Mesenchymal stem cell (in vitro differentiated cells and primary cell): ENCODE measurements around the gene ARL6IP1.
A peak's percentile ranks its signal among the peaks of the same experiment; 100 is the strongest.

Experiments
- DNase-seq: peaks from one replicate; pipeline ENCODE4 v3.0.0-alpha.2; 2013
- H2AFZ ChIP-seq: one replicate; pipeline ENCODE4 v1.6.1; 2013; ENCODE audit warnings: low read depth, mild to moderate bottlenecking, control low read depth, inconsistent platforms, low read length, moderate library complexity
- H2AK5ac ChIP-seq: 2 replicates; pipeline ENCODE4 v1.6.1; 2013; ENCODE audit warnings: low read length, moderate library complexity, mild to moderate bottlenecking, inconsistent platforms; ENCODE audit not compliant: severe bottlenecking
- H2BK120ac ChIP-seq: one replicate; pipeline ENCODE4 v1.6.1; 2013; ENCODE audit warnings: low read depth, mild to moderate bottlenecking, inconsistent platforms, low read length, moderate library complexity
- H2BK12ac ChIP-seq, 2 experiments: one replicate each; pipeline ENCODE4 v1.6.1; 2013; ENCODE audit warnings: inconsistent platforms in 2 of 2, low read length in 2 of 2, mild to moderate bottlenecking in 2 of 2, moderate library complexity in 2 of 2, control low read depth in 1 of 2
- H2BK15ac ChIP-seq: one replicate; pipeline ENCODE4 v1.6.1; 2013; ENCODE audit warnings: mild to moderate bottlenecking, low read depth, inconsistent platforms; ENCODE audit not compliant: poor library complexity, severe bottlenecking
- H2BK5ac ChIP-seq: 2 replicates; pipeline ENCODE4 v1.6.1; 2013; ENCODE audit warnings: low read depth, mild to moderate bottlenecking, low read length, control low read depth, inconsistent platforms; ENCODE audit not compliant: poor library complexity, severe bottlenecking
- H3K14ac ChIP-seq, 2 experiments: one replicate each; pipeline ENCODE4 v1.6.1; 2013; ENCODE audit warnings: inconsistent platforms in 2 of 2, low read length in 2 of 2, control low read depth in 1 of 2, mild to moderate bottlenecking in 1 of 2, moderate library complexity in 1 of 2
- H3K18ac ChIP-seq, 2 experiments: one replicate each; pipeline ENCODE4 v1.6.1; 2013; ENCODE audit warnings: inconsistent platforms in 2 of 2, low read length in 2 of 2, control low read depth in 1 of 2, low read depth in 1 of 2, mild to moderate bottlenecking in 1 of 2
- H3K23ac ChIP-seq, 2 experiments: one replicate each; pipeline ENCODE4 v1.6.1; 2013; ENCODE audit warnings: inconsistent platforms in 2 of 2, low read length in 2 of 2, mild to moderate bottlenecking in 2 of 2, moderate library complexity in 2 of 2, control low read depth in 1 of 2
- H3K27ac ChIP-seq: 2 replicates; pipeline ENCODE4 v1.5.1; 2013; ENCODE audit warnings: mild to moderate bottlenecking, moderate library complexity, low read length, control low read depth, inconsistent platforms; ENCODE audit not compliant: poor library complexity, severe bottlenecking
- H3K27me3 ChIP-seq, 2 experiments: 2 replicates each; pipeline versions ENCODE4 v1.6.1 to v1.7.0; 2013; ENCODE audit warnings: low read length in 2 of 2, mild to moderate bottlenecking in 2 of 2, moderate library complexity in 2 of 2, control low read depth in 1 of 2, inconsistent platforms in 1 of 2; ENCODE audit not compliant: control insufficient read depth in 1 of 2, insufficient read depth in 1 of 2
- H3K36me3 ChIP-seq, 2 experiments: 2 replicates each; pipeline versions ENCODE4 v1.6.1 to v1.7.0; 2013; ENCODE audit warnings: low read length in 2 of 2, control low read depth in 1 of 2, inconsistent platforms in 1 of 2, low read depth in 1 of 2, mild to moderate bottlenecking in 1 of 2; ENCODE audit not compliant: insufficient read depth in 2 of 2, control insufficient read depth in 1 of 2
- H3K4ac ChIP-seq, 2 experiments: one replicate each; pipeline ENCODE4 v1.6.1; 2013; ENCODE audit warnings: inconsistent platforms in 2 of 2, low read length in 2 of 2, mild to moderate bottlenecking in 2 of 2, moderate library complexity in 2 of 2, control low read depth in 1 of 2, low read depth in 1 of 2
- H3K4me1 ChIP-seq: 2 replicates; pipeline ENCODE4 v1.6.1; 2013; ENCODE audit warnings: low read depth, low read length, control low read depth; ENCODE audit not compliant: control insufficient read depth, insufficient read depth
- H3K4me2 ChIP-seq: 2 replicates; pipeline ENCODE4 v1.6.1; 2013; ENCODE audit warnings: low read length, mild to moderate bottlenecking, inconsistent platforms; ENCODE audit not compliant: poor library complexity, severe bottlenecking
- H3K4me3 ChIP-seq, 2 experiments: 2 replicates each; pipeline versions ENCODE4 v1.5.1 to v1.7.0; 2013; ENCODE audit warnings: low read length in 2 of 2, mild to moderate bottlenecking in 2 of 2, control low read depth in 1 of 2, low read depth in 1 of 2; ENCODE audit not compliant: insufficient read depth in 1 of 2
- H3K79me1 ChIP-seq: replicated peaks from 2 replicates; pipeline ENCODE4 v1.6.1; 2013; ENCODE audit warnings: mild to moderate bottlenecking, control low read depth, low read length, inconsistent platforms; ENCODE audit not compliant: poor library complexity, severe bottlenecking
- H3K9ac ChIP-seq: 2 replicates; pipeline ENCODE4 v1.7.0; 2013; ENCODE audit warnings: mild to moderate bottlenecking, low read length, moderate library complexity
- H3K9me3 ChIP-seq: 2 replicates; pipeline ENCODE4 v1.7.0; 2013; ENCODE audit warnings: mild to moderate bottlenecking, low read length; ENCODE audit not compliant: control insufficient read depth
- H4K8ac ChIP-seq: one replicate; pipeline ENCODE4 v1.6.1; 2013; ENCODE audit warnings: inconsistent platforms, mild to moderate bottlenecking, low read length, moderate library complexity
- H4K91ac ChIP-seq: one replicate; pipeline ENCODE4 v1.6.1; 2013; ENCODE audit warnings: mild to moderate bottlenecking, low read length, inconsistent platforms
- WGBS: methylation state at CpG from one replicate; pipeline ENCODE4 v1.1.7; 2013; ENCODE audit warnings: mixed read lengths; 5-methylcytosine and 5-hydroxymethylcytosine counted together

Gene ARL6IP1

GRCh38 chr16:18792836-18793433 lies 8.4 kb downstream of the ARL6IP1 start:
- H3K23ac ChIP-seq, result no peak overlapping the region
- no peak overlapping the region for H2AFZ ChIP-seq
- H3K9ac ChIP-seq, result no peak overlapping the region
- H2BK5ac ChIP-seq, result no peak overlapping the region
- no peak overlapping the region for H3K27ac ChIP-seq
- H4K8ac ChIP-seq, result no peak overlapping the region
- peaks cover 19 to 76% of the 10 kb centered on the region in 2 experiments for H3K36me3 ChIP-seq
- H2BK12ac ChIP-seq, result no peak overlapping the region
- no peak overlapping the region for H2BK15ac ChIP-seq
- H4K91ac ChIP-seq, result no peak overlapping the region
- no peak overlapping the region for H2AK5ac ChIP-seq
- 98% methylated on average over 8 of the region's 11 CpGs for WGBS
- peaks cover 4% of the 10 kb centered on the region for H3K4me1 ChIP-seq
- DNase-seq, result no peak
- no peak overlapping the region for H3K4me3 ChIP-seq
- H3K79me1 ChIP-seq, result peaks cover 4% of the 10 kb centered on the region
- no peak overlapping the region for H3K14ac ChIP-seq
- no peaks in the 10 kb centered on the region for H3K9me3 ChIP-seq
- no peak overlapping the region for H3K4me2 ChIP-seq
- H3K18ac ChIP-seq, result no peak overlapping the region
- H2BK120ac ChIP-seq, result no peak overlapping the region
- H3K4ac ChIP-seq, result no peak overlapping the region
- H3K27me3 ChIP-seq, result no peaks in the 10 kb centered on the region

- 5% methylated on average over 60 of the region's 60 CpGs for WGBS
Observed at GRCh38 chr16:18789850-18790706, 11.3 kb downstream of the ARL6IP1 start, which contains the start of gene RPS15A. Gene RPS15A, minus strand, starts transcription at chr16:18790334. Its CDS starts 1,221 bp downstream, at chr16:18789113.

DNA sequence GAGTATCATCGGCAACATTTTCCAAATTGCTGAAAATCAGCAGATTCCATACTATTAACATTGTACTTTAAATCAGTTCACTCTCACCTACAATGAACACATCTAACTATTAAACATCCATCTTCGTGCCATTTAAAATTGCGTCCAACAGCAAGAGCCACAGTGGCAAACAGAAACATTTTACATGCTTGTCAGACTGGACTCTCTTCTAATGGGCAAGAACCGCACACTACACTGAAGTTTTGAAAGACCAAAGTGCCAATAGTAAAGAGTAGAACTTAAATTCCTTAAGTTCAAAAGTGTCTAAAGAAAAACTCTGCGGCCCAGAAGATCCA lies 11.9 kb downstream of the ARL6IP1 start:
- no peak overlapping the region for H3K23ac ChIP-seq

More at GRCh38 chr16:18789850-18790706, 11.3 kb downstream of the ARL6IP1 start, which contains the start of gene RPS15A:
- Histone ChIP-seq H2BK120ac (peak within 1 kb of the TSS; percentile 80), H4K91ac (peak within 1 kb of the TSS; percentile 88), H3K18ac (peak within 1 kb of the TSS; percentile 83 to 99), H2BK5ac (peak within 1 kb of the TSS; percentile 48), H3K27ac (peak within 1 kb of the TSS; percentile 90), H3K4me3 (peak within 1 kb of the TSS; percentile 80 to 88), H2BK15ac (peak within 1 kb of the TSS; percentile 96), H2AK5ac (peak within 1 kb of the TSS; percentile 54), H3K9ac (peak within 1 kb of the TSS; percentile 93), H2AFZ (peak within 1 kb of the TSS; percentile 74), H2BK12ac (no peak within 1 kb of the TSS), H3K4ac (peak within 1 kb of the TSS; percentile 96 to 98), H3K9me3 (no peaks in the 10 kb centered on the region), H3K36me3 (peaks cover 36 to 77% of the 10 kb centered on the region in 2 experiments), H3K4me1 (peaks cover 11% of the 10 kb centered on the region), H3K23ac (peak within 1 kb of the TSS; percentile 14 to 64), H3K27me3 (no peaks in the 10 kb centered on the region), H3K4me2 (peak within 1 kb of the TSS; percentile 71), H3K14ac (peak within 1 kb of the TSS in 1 of 2 experiments; percentile 97), H3K79me1 (peaks cover 4% of the 10 kb centered on the region), H4K8ac (peak within 1 kb of the TSS; percentile 98)
- peak; percentile 98 for DNase-seq

More for the DNA sequence above, 11.9 kb downstream of the ARL6IP1 start:
- WGBS, result 0% methylated on average over 5 of the region's 5 CpGs
- Histone ChIP-seq H2BK5ac (peak overlapping the region; percentile 48), H3K9ac (peak overlapping the region; percentile 93), H4K91ac (no peak overlapping the region), H3K79me1 (peaks cover 4% of the 10 kb centered on the region), H3K4ac (peak overlapping the region; percentile 96 to 98), H3K36me3 (peaks cover 36 to 77% of the 10 kb centered on the region in 2 experiments), H3K4me1 (peaks cover 12% of the 10 kb centered on the region), H2BK15ac (no peak overlapping the region), H3K4me2 (peak overlapping the region; percentile 71), H4K8ac (no peak overlapping the region), H2AK5ac (peak overlapping the region; percentile 54), H2BK12ac (no peak overlapping the region), H3K27me3 (no peaks in the 10 kb centered on the region), H3K4me3 (peak overlapping the region; percentile 80 to 88), H3K9me3 (no peaks in the 10 kb centered on the region), H3K14ac (no peak overlapping the region), H3K18ac (peak overlapping the region in 1 of 2 experiments; percentile 99), H3K27ac (peak overlapping the region; percentile 25), H2AFZ (no peak overlapping the region), H2BK120ac (no peak overlapping the region)
- no peak for DNase-seq
